ENCODE data around the gene BATF.
A peak's percentile ranks its signal among the peaks of the same experiment; 100 is the strongest.
"Not testable (repeated sequence)": the region's sequence is repeated elsewhere in the genome, so short reads cannot be mapped to it uniquely, and the experiment has no call there.

BATF gene, protein sequence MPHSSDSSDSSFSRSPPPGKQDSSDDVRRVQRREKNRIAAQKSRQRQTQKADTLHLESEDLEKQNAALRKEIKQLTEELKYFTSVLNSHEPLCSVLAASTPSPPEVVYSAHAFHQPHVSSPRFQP

DNA sequence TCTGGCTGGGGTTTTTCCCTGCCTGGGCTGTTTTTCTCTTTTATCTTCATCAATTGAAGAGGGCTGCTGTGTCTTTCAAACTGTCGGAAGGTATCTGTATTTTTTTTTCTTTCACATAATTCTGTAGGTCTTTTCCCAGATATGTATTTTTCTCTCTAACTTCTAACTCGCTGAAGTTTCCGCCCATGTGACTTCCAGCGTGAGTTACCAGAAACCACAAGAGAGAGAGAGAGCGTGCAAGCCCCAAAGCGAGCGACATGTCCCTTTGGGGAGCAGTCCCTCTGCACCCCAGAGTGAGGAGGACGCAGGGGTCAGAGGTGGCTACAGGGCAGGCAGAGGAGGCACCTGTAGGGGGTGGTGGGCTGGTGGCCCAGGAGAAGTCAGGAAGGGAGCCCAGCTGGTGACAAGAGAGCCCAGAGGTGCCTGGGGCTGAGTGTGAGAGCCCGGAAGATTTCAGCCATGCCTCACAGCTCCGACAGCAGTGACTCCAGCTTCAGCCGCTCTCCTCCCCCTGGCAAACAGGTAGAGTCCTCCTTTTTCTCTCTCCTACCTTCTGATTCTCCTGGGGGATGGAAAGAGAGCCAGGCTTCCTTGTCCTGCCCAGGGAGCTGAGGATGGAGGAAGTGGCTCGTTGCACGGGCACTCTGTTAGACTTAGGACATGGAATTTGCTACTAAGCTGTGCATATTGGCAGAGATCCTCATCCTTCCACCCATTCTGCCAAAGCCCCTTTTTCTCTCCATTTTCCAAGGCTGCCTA lies at the start of gene BATF:
TSS of gene BATF (plus strand) at position 246 of the 759 bp plus-strand sequence. CDS start at position 460, 214 bp downstream.
- peak; percentile 79 to 81 for DNase-seq

DNA sequence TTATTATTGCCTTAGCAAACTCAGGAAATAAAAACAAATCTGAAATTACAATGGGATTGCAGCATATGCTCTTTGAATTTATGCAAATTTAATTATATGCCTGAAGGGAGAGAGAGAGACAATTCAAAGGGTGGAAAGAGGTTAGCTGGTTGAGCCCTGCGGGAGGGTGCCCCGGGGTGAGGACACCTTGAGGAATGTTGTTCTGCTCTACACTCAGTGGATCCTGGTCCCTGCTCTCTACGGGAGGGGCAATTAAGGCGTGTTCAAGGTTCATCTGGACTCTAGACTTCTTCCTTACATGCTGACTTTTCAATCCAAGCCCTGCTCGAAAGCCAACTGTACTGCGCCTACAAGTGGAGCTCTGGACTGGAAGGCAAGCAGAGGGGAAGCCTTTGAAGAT lies 48.1 kb upstream of the BATF start:
- DNase-seq: not testable (repeated sequence)

- no peak for DNase-seq
Observed at GRCh38 chr14:75476274-75476995, 45.8 kb upstream of the BATF start.

GRCh38 chr14:75477881-75478280 lies 44.4 kb upstream of the BATF start:
- DNase-seq: no peak

DNA sequence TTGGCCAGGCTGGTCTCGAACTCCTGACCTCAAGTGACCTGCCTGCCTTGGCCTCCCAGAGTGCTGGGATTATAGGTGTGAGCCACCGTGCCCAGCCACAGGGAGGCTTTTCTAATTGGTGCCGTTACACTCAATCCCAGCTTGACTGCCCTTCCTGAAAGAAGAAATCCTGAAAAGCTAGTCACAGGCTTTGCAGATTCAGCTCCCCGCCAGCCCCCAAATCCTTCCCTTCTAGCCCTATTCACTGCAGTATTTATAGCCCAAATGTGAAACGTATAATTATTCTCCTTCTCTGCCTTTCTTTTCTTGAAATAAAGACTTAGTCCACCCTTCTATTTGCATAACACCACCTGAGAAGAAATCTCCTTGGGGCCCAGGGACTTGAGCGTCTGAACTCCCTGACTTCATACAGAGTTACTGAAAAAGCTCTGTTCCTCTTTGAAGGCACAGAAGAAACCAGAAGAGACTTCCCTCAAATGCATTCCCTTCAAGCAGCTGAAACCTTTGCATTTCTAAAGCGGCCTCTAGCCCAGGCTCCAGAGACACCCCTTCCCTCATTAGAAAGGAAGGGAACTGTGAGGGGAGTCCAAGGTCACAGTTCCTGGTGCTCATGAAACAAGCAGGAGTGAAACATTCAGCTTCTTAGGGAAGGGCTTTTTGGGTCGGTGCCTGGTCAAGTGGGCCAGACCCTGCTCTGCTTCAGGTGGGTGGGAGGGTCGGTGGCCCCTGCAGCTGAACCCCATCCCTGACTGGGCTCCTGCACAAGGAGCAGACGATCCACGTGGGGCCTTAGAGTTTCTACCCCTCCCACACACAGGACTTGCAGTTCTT lies 42.3 kb upstream of the BATF start:
- DNase-seq: no peak

- no peak for DNase-seq
Observed at GRCh38 chr14:75482366-75482765, 39.9 kb upstream of the BATF start.

DNA sequence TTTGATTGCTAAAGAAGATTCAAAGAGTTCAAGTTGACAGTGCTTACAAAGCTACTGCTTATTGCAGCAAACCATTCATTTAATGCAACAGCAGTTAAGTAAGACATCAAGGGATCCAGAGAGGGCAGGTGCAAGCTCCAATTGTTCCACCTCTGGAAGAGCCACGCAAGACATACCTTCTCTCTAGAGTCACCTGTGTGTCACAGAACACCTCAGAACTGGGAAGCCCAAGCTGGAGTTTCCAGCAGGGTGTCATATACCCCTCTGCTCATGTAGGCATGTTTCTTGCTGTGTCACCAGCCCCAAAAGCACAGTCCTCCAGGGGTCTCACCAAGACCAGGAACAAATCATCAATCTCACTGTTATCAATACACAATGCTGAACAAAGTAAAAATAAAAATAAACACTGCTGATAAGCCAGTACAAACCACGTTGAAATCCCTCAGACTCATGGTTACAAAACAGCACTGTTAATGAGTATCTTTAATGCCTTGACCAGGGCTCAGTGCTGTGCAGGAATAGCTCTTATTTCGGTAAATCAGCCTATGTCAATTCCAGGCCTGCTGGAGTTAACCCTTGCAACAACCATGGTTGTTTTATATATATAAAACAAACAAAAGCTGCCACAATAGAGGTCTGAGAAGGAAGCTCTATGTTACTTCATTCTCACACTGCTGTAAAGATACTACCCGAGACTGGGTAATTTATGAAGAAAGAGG lies 37.4 kb upstream of the BATF start:
- DNase-seq: no peak

DNA sequence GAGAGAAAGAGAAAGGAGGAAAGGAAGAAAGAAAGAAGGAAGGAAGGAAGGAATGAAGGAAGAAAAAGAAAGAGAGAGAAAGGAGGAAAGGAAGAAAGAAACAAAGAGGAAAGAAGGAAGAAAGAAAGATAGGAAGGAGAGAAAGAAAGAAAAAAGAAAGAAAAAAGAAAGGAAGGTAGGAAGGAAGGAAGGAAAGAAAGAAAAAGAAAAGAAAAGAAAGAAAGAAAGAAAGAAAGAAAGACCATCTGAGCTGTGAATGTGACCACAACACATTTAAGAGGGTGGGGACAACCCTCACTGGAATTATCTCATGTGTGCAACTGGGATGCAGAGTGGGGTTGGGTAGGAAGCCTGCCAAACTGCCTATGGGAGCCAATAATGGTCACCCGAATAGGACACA lies 36.0 kb upstream of the BATF start:
- DNase-seq: no peak

- no peak for DNase-seq
Observed at GRCh38 chr14:75487155-75487671, 35.1 kb upstream of the BATF start.

DNA sequence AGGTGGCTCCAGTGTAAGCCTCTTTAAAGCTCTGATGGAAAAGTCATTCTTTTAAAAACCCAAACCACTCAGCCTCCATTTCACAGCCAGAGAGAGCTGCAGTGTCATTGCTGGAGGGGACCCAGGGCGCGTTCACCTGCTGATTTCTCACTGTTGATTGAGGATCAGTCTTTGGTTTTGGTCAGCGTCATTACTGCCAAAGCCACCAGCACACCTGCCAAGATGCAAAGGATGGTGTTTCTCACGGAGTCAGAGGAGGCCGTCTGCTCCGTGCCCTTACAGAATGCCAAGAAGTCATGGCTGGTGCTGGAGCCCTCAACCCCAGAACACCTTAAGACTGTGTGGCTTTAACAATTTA lies 32.8 kb upstream of the BATF start:
- DNase-seq: no peak

DNA sequence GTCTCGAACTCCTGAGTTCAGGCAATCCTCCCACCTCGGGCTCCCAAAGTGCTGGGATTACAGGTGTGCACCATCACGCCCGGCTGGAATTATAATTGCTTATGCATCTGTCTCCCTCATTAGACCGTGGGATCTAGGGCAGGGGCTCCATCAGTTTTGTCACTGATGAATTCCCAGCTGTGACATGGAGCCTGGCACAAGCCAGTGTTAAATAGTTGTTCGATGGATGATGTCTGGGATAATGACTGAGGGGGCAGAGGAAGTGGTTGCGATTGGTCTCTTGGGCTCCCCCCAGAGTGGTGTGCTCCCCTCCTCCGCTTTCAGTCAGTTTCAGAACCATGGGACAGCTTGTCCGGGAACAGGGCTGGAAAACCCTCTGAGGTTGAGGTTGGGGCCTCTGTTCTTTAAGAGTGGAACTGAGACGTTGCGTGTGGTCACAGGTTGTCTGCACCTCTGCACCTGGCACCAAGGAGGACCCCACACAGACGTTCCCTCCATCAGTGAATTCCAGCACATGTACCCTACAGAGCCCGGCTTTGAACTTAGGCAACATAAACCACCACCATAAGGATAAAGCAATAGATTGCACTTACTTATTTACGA lies 30.8 kb upstream of the BATF start:
- DNase-seq: no peak

- DNase-seq: no peak
Observed at GRCh38 chr14:75492832-75493591, 29.3 kb upstream of the BATF start.

DNA sequence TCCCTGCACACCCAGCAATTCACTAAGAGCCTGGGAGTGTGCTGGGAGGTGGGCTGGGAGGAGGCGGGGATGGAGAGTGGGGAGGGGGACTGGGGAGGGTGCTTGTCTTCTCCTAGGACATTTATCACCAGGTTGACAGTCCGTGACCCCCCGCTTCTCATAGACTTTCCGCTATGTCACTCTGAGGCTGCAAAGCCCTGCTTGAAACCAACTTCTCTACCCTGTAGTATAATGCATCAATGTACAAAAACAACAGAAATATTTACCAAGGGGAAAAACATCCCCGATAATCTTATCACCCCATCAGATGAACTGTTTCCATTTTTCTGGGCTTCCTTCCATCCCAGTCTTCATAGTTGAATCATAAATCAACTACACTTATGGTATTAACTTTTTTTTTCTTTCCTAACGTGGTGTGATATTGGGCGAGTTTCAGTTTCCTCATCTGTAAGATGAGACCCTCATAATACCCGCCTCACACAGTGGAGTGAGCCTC lies 28.6 kb upstream of the BATF start:
- DNase-seq: no peak

GRCh38 chr14:75494896-75495295 lies 27.4 kb upstream of the BATF start:
- no peak for DNase-seq

- DNase-seq: no peak
Observed at GRCh38 chr14:75495399-75495798, 26.9 kb upstream of the BATF start.

DNA sequence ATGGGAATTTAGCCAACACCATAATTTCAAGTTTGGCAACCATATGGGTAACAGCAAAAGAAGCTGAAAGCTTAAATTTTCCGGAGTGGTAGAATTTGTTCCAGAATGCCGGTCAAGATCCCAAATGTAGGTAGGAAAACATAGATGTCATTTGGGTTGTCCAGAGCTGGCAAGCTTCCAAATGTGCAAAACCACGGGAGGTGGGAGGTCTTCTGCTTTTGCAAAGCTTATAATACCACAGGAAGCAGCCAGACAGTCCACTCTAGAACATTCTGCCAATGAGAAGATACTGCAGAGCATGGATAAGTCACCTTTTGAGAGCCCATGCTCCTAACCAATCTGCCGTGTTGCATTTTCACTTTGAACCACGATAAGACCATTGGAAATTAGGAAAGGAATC lies 26.4 kb upstream of the BATF start:
- no peak for DNase-seq

- no peak for DNase-seq
Observed at GRCh38 chr14:75496755-75497154, 25.5 kb upstream of the BATF start.

GRCh38 chr14:75497191-75497590 lies 25.1 kb upstream of the BATF start:
- no peak for DNase-seq

DNA sequence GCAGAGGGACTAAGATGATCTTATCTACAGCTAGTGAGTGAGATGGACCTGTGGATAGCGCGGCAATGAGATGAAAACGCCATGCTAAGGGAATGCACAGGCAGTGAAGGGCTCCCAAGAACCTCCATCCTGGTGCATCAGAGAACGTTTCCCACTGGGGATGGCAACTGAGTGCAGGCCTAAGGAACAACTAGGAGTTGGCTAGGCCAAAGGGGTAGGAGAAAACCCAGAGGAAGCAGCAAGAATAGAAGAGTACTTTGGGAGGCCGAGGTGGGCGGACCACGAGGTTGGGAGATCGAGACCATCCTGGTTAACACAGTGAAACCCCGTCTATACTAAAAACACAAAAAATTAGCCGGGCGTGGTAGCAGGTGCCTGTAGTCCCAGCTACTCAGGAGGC lies 24.6 kb upstream of the BATF start:
- DNase-seq: no peak

- DNase-seq: no peak
Observed at GRCh38 chr14:75499084-75499875, 23.0 kb upstream of the BATF start.

Measured in activated CD4-positive, alpha-beta T cell treated with anti-CD3 and anti-CD28 coated beads, Interleukin-2, amount 50 U/mL, for 4 hours (primary cell).